ENCODE measurements around the gene NECTIN4.

NECTIN4 gene

GRCh38 chr1:161111527-161111926 lies 22.2 kb upstream of the NECTIN4 start:
- DNase-seq (ENCODE audit: low read depth): no peak

- no peak for DNase-seq (ENCODE audit: low read depth)
These were observed 21.8 kb upstream of the NECTIN4 start for GRCh38 chr1:161111117-161111516.

- no peak for DNase-seq (ENCODE audit: low read depth)
These were observed 17.1 kb upstream of the NECTIN4 start for GRCh38 chr1:161106431-161106830.

DNA sequence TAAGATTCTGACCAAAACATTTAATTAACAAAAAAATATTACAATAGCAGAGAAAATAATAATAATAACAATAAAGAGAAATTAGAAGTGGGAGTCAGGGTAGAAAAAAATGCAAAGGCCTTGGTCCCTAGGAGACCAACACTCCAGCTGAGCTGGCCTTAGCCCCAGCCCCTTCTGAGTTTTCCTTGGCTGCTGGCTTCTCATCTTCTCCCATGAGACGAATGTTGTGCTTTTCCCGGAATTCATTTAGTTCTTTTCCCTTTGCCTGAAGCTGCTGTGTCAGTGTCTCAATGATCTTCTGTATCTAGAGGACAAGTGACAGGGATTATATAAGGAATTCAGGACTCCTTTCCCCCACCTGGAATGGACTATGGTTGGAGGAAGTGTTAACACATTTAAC lies 11.2 kb upstream of the NECTIN4 start:
- DNase-seq (ENCODE audit: low read depth): no peak

DNA sequence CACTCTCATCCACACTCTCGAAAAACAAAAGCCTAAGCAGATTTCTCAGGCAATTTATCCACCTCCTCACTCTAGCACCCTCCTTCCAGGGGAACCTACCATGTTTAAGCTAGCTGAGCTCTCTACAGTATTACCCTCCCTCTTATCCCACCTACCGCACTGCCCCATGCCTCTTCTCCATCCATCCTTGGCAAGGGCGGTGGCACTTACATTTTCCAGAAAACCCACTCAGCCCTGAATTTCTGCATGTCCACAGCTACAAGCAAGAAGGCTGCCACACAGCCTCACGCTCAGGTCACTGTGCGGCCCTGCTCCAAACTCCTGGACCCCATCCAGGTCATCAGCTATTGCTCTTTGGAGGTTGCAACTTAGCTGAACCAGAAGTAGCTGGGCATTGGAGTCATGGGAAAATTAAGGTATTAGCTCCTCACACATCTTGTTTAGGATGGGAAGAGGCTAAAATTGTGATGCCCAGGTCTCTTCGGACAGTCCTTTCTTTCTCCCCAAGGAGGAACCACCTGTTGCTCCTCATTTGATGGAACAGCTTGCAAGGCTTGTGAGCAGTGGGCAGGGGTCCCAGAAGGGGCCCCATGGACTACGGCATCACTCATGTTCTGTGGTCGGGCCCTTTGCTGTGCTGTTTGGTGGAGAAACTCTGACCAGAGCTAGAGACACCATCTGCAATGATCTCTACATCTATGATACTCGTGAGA lies 9.9 kb upstream of the NECTIN4 start:
- no peak for DNase-seq (ENCODE audit: low read depth)

- peak; percentile 66 for DNase-seq (ENCODE audit: low read depth)
These were observed 9.1 kb upstream of the NECTIN4 start, which contains the start of gene KLHDC9 for GRCh38 chr1:161098210-161099068. KLHDC9 (plus strand) TSS chr1:161098361; CDS start chr1:161098536, 175 bp downstream.

- DNase-seq (ENCODE audit: low read depth): no peak
These were observed 7.2 kb upstream of the NECTIN4 start for GRCh38 chr1:161096530-161096929.

DNA sequence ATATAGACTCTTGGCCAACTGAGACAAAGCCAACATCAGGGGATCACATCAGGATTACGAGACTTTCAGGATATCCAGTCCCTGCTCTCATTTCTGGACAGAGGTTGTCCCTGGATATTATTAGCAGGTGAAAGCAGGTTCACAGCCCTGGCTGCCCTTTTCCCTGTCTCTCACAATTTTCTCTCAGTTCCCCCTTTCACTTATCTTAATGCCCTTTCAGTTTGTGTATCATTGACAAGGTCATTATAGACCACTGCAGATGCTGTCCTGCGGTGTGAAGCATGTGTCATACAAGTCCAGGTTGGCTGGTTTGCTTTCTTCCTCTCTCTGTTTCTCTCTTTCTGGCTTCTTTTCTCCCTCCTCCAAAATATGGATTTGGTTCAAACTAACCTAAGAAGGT lies 6.7 kb upstream of the NECTIN4 start:
- DNase-seq (ENCODE audit: low read depth): no peak

DNA sequence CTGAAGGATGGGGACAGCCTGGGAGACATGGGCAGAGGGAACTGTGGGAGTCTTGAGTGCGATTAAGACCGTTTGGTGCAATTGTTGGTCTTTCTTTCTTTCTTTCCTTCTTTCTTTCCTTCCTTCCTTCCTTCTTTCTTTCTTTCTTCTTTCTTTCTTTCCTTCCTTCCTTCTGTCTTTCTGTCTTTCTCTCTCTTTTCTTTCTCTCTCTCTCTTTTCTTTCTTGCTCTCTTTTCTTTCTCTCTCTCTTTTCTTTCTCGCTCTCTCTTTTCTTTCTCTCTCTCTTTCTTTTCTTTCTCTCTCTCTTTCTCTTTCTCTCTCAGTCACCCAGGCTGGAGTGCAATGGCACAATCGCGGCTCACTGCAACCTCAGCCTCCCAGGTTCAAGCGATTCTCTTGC lies 5.9 kb upstream of the NECTIN4 start:
- no peak for DNase-seq (ENCODE audit: low read depth)

DNA sequence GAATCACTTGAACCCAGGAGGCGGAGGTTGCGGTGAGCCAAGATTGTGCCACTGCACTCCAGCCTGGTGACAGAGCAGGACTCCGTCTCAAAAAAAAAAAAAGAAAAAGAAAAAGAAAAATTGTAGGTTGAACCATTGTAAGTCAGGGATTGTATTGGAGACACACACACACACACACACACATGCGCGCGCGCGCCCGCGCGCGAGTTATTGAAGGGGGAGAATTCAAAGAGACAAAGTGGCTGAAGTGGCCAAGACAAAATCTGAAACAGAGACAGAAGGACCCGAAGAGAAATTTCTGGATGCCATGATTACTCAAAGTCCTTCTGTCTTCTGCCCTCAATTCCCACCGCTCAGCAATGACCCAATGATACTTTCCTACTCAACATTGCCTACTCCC lies 5.1 kb upstream of the NECTIN4 start:
- DNase-seq (ENCODE audit: low read depth): no peak

DNA sequence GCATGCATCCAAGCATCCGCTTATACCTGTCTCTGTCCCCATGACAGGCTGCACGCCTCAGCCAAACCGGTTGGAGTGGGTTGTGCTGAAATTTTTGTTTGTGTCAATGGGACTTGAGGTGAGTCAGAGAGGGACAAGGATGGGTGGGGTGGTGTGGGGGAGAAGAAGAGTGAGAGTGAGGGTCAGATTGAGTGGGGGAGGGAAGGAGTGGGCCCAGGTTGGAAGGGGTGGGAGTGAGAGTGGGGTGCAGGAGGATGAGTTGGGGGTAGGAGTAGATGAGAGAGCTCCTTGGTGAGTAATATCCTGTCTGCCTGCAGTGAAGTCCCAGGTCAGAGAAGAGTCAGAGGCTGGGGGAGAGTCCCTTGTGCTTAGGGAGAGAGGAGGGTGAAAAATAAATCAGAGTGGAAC lies 3.3 kb upstream of the NECTIN4 start:
- no peak for DNase-seq (ENCODE audit: low read depth)

DNA sequence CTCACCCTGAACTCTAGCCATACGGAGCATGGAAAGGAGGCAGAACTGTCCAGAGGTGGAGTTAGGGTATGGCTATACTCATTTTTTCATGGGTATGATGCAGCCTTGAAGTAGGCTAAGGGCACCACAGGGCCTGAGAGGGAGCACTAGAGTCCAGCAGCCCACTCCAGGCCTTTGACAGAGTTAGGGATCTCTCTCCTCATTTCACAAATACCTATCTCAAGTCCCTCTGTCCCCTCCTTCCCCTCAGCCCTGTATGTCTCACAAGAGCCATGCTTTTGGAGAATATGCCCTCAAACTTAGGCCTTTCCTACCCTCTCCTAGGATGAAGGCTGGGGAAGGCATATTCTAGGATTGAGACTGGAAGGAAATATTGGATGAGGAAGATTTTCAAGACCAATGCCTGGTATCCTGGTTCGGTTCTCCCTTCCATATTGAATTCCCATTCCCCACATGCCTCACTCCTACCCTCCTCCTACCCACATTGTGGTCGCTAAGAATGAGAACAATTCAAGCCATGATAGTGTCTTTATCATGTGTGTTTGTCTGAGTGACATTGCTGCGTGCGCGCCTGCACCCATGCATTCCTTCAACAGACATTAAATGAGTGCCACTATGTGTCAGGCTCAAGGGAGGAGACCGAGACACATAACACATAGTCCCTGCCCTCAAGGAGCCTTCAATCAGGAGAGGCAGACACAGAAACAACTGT lies 2.6 kb upstream of the NECTIN4 start:
- DNase-seq (ENCODE audit: low read depth): no peak

GRCh38 chr1:161091093-161091492 lies 1.7 kb upstream of the NECTIN4 start:
- no peak for DNase-seq (ENCODE audit: low read depth)

DNA sequence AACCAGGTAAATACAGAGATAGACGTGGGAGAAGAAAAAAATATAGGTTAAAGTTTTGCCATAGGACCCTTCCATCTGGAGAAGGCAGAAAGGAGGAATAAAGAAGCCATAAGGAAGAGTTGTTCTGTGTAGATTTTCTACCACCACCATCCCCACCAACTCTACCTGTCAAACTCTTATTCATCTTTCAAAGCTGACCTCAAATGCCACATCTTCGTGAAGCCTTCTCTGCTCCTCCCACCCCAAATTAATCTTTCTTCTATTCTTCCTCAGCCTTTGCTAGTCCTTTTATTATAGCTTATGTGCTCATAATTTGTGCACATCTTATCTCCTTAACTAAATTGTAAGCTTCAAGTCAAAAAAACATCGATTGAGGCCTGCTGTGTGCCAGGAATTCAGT lies 1.3 kb upstream of the NECTIN4 start:
- DNase-seq (ENCODE audit: low read depth): no peak

GRCh38 chr1:161089938-161090337 lies 580 bp upstream of the NECTIN4 start:
- no peak for DNase-seq (ENCODE audit: low read depth)

DNA sequence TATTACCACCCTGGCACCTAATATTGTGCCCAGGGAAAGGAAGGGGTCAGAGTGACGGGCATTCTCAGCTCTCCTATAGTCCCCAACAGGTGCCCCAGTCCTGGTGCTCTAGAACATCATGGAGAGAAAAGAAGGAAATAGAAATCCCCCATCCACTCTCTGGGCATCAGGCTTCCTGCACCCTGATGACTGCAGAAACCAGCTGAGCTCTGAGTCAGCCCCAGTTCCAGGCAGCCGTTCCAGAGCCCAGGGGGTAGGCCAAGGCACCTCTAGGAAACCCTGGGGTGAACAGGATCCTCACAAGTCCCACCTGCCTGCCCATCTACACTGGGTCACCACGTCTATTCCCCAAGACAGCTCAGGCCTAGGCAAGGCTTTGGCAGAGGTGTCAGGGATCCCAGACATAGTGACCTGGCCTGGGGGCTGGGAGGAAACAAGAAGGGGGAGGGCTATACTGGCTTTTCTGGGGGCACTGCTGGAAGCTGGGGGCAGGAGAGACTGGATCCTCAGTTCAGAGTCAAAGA lies 709 bp downstream of the NECTIN4 start:
- no peak for DNase-seq (ENCODE audit: low read depth)

- DNase-seq (ENCODE audit: low read depth): no peak
These were observed 2.9 kb downstream of the NECTIN4 start for GRCh38 chr1:161086457-161086856.

- DNase-seq (ENCODE audit: low read depth): no peak
These were observed 4.2 kb downstream of the NECTIN4 start for GRCh38 chr1:161085165-161085564.

- DNase-seq (ENCODE audit: low read depth): no peak
These were observed 4.8 kb downstream of the NECTIN4 start for GRCh38 chr1:161084597-161084988.

- DNase-seq (ENCODE audit: low read depth): no peak
These were observed 5.4 kb downstream of the NECTIN4 start for GRCh38 chr1:161083748-161084596.

DNA sequence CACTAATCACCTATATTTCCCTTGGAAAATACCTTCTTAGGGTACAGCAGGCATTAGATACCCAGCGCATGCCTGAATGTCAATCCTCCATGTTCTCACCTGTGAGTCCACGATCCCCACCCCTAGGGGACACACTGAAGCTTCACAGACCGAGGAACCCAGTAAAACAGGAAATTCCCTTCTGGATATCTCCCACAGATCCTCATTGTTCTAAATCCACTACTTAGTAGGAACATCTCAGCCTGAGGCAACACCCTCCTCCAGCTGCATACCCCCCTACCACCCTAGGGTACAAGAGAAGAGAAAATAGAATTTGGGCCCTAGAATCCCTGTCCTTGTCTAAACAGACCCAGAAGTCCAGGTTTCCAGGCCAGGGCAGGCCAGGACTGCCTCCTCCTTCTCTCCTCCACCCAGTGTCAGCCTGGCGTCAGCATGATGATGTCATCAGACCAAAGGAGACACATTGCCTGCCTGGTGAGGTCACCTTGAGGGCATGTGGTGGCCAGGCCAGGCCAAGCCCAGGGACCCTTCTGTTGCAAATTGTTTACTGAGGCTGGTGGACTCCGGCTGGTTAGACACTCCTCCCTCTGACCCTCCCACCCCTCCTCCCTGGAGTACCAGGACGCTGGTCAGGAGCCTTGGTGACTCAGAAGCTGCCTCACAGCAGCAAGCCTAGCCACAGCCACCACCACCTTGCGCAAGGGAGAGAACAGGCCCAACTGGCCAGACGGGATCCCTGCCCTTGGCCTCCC lies 6.2 kb downstream of the NECTIN4 start:
- no peak for DNase-seq (ENCODE audit: low read depth)

Measured in T-helper 22 cell (primary cell).